IMR-90 (cell line): ENCODE measurements around the gene PAIP1. TPM values are rescaled to one million over a fixed set of nuclear protein-coding genes. Genes with fewer than 3 reads are reported as not detected.

Source experiments
- ATAC-seq: fragments of 200-7000 bp; cut with Tn5 transposase; 2 replicates; pipeline ENCODE4 v1.9.1; 2020; ENCODE audit warnings: low read depth, mild to moderate bottlenecking, moderate library complexity
- BruUV-seq: library from RNA; stranded (reverse); fragments of 400-500 nt; replicated peaks from 2 replicates; lab custom pipeline; 2021; lab: Mats Ljungman, UMichigan
- CTCF ChIA-PET: fragments of 300-600 bp; formaldehyde crosslinking; extraction: SDS; loops from one replicate; lab custom pipeline; 2021; ENCODE audit warnings: antibody characterized with exemption; lab: Yijun Ruan, JAX
- POLR2A ChIA-PET: fragments of 300-600 bp; sonication (Branson Sonifier 250); formaldehyde crosslinking; loops from one replicate; lab custom pipeline; 2022; ENCODE audit warnings: antibody characterized with exemption; ENCODE audit not compliant: unreplicated experiment; lab: Charles Lee
- DNase-seq: peaks from one replicate; pipeline ENCODE4 v3.0.0; 2013
- H2AFZ ChIP-seq: replicated peaks from 2 replicates; pipeline ENCODE3; 2013; ENCODE audit warnings: low read length, mild to moderate bottlenecking; ENCODE audit not compliant: poor library complexity
- H2AK5ac ChIP-seq: 2 replicates; pipeline ENCODE4 v1.6.1; 2013; ENCODE audit warnings: low read depth, low read length, inconsistent platforms
- H2AK9ac ChIP-seq: replicated peaks from 2 replicates; pipeline ENCODE3; 2013; ENCODE audit warnings: mild to moderate bottlenecking, low read depth, low read length, moderate library complexity; ENCODE audit not compliant: poor library complexity
- H2BK120ac ChIP-seq: 2 replicates; pipeline ENCODE4 v1.6.1; 2013; ENCODE audit warnings: low read depth, low read length, inconsistent platforms
- H2BK15ac ChIP-seq: 3 replicates; pipeline ENCODE4 v1.6.1; 2013; ENCODE audit warnings: low read depth, low read length, inconsistent platforms
- H2BK20ac ChIP-seq: 2 replicates; pipeline ENCODE4 v1.6.1; 2013; ENCODE audit warnings: low read depth, mild to moderate bottlenecking, inconsistent platforms, low read length, moderate library complexity
- H2BK5ac ChIP-seq: 2 replicates; pipeline ENCODE4 v1.6.1; 2013; ENCODE audit warnings: mild to moderate bottlenecking, low read depth, low read length, inconsistent platforms; ENCODE audit not compliant: poor library complexity, severe bottlenecking
- H3K14ac ChIP-seq: replicated peaks from 2 replicates; pipeline ENCODE4 v1.6.1; 2013; ENCODE audit warnings: low read depth, low read length, inconsistent platforms
- H3K18ac ChIP-seq: 2 replicates; pipeline ENCODE4 v1.6.1; 2013; ENCODE audit warnings: low read depth, low read length, control low read depth
- H3K23ac ChIP-seq: 2 replicates; pipeline ENCODE4 v1.6.1; 2013; ENCODE audit warnings: low read depth, low read length, inconsistent platforms
- H3K27ac ChIP-seq: 2 replicates; pipeline ENCODE4 v1.5.1; 2013; ENCODE audit warnings: mild to moderate bottlenecking, control low read depth, low read length; ENCODE audit not compliant: insufficient read depth
- H3K27me3 ChIP-seq: 2 replicates; pipeline ENCODE4 v1.6.1; 2013; ENCODE audit warnings: low read length; ENCODE audit not compliant: control insufficient read depth, insufficient read depth
- H3K36me3 ChIP-seq: 2 replicates; pipeline ENCODE4 v1.6.1; 2013; ENCODE audit warnings: low read length, mixed read lengths; ENCODE audit not compliant: control insufficient read depth, insufficient read depth
- H3K4ac ChIP-seq: 2 replicates; pipeline ENCODE4 v1.6.1; 2013; ENCODE audit warnings: low read depth, low read length, inconsistent platforms
- H3K4me1 ChIP-seq: 2 replicates; pipeline ENCODE4 v1.6.1; 2013; ENCODE audit warnings: low read length, mixed read lengths; ENCODE audit not compliant: control insufficient read depth, insufficient read depth
- H3K4me2 ChIP-seq: 2 replicates; pipeline ENCODE4 v1.6.1; 2013; ENCODE audit warnings: low read depth, mild to moderate bottlenecking, control low read depth, low read length, moderate library complexity
- H3K4me3 ChIP-seq: 2 replicates; pipeline ENCODE4 v1.5.1; 2013; ENCODE audit warnings: low read depth, mild to moderate bottlenecking, control low read depth, low read length, moderate library complexity; ENCODE audit not compliant: insufficient read depth
- H3K56ac ChIP-seq: 2 replicates; pipeline ENCODE4 v1.6.1; 2013; ENCODE audit warnings: low read length, inconsistent platforms; ENCODE audit not compliant: insufficient read depth; ENCODE audit errors: extremely low read depth
- H3K79me1 ChIP-seq, 2 experiments: 2 replicates each; pipeline ENCODE4 v1.6.1; 2013; ENCODE audit warnings: low read length in 2 of 2, inconsistent platforms in 1 of 2, low read depth in 1 of 2
- H3K9ac ChIP-seq: 2 replicates; pipeline ENCODE4 v1.6.1; 2013; ENCODE audit warnings: low read depth, low read length, control low read depth
- H3K9me1 ChIP-seq: 2 replicates; pipeline ENCODE4 v1.6.1; 2013; ENCODE audit warnings: low read length, inconsistent platforms; ENCODE audit not compliant: insufficient read depth
- H3K9me3 ChIP-seq: 2 replicates; pipeline ENCODE4 v1.6.1; 2013; ENCODE audit warnings: low read length; ENCODE audit not compliant: control insufficient read depth, insufficient read depth
- H4K20me1 ChIP-seq: 2 replicates; pipeline ENCODE4 v1.6.1; 2013; ENCODE audit warnings: low read length, inconsistent platforms; ENCODE audit not compliant: insufficient read depth
- H4K5ac ChIP-seq: 2 replicates; pipeline ENCODE4 v1.6.1; 2013; ENCODE audit warnings: mild to moderate bottlenecking, low read depth, low read length, control low read depth
- H4K8ac ChIP-seq, 2 experiments: 2 replicates each; pipeline ENCODE4 v1.6.1; 2013; ENCODE audit warnings: low read depth in 2 of 2, low read length in 2 of 2, control low read depth in 1 of 2, inconsistent platforms in 1 of 2
- H4K91ac ChIP-seq: 2 replicates; pipeline ENCODE4 v1.6.1; 2013; ENCODE audit warnings: low read depth, low read length, inconsistent platforms; ENCODE audit not compliant: insufficient read depth
- MXI1 ChIP-seq: IDR thresholded peaks from 2 replicates; pipeline ENCODE4 v1.6.1; 2012; ENCODE audit warnings: low read depth, mild to moderate bottlenecking, low read length, moderate library complexity, borderline replicate concordance
- WGBS, 2 experiments: methylation state at CpG; one replicate each; pipeline versions ENCODE4 v1.1.5 to v1.1.7; 2013; ENCODE audit warnings: missing lambda C conversion rate in 2 of 2; ENCODE audit not compliant: insufficient read length in 1 of 2; ENCODE audit errors: extremely low coverage in 2 of 2; 5-methylcytosine and 5-hydroxymethylcytosine counted together
- dilution Hi-C: fragments of 300-500 bp; cut with HindIII; formaldehyde crosslinking; loops from one replicate; pipeline ENCODE4 v1.14.3; 2018; ENCODE audit warnings: low sequenced_read_pairs; ENCODE audit not compliant: unreplicated experiment
- in situ Hi-C: fragments of 300-500 bp; cut with MboI; formaldehyde crosslinking; loops from 3 replicates; pipeline ENCODE4 v1.14.3; 2019; ENCODE audit warnings: low sequenced_read_pairs, inconsistent platforms, mixed read lengths
- intact Hi-C: fragments of 100-400 bp; cut with micrococcal nuclease; formaldehyde crosslinking; loops from 2 replicates; pipeline ENCODE4 v1.10.0; 2022
- polyA plus RNA-seq, 3 experiments: library from polyadenylated mRNA; depleted of rRNA; stranded (reverse); fragments of >200 nt; gene quantifications; 2 replicates each; pipeline ENCODE4 v1.2.3, GENCODE V29; 2012; ENCODE audit warnings: low replicate concordance in 1 of 3
- total RNA-seq: library from RNA; depleted of rRNA; stranded (reverse); fragments of >200 nt; gene quantifications from 2 replicates; pipeline ENCODE4 v1.2.3, GENCODE V29; 2012

PAIP1 gene
- total and polyA plus RNA-seq, 2 of the 4 experiments (the other 2 are of a cell fraction): 59.1 to 123 TPM

DNA sequence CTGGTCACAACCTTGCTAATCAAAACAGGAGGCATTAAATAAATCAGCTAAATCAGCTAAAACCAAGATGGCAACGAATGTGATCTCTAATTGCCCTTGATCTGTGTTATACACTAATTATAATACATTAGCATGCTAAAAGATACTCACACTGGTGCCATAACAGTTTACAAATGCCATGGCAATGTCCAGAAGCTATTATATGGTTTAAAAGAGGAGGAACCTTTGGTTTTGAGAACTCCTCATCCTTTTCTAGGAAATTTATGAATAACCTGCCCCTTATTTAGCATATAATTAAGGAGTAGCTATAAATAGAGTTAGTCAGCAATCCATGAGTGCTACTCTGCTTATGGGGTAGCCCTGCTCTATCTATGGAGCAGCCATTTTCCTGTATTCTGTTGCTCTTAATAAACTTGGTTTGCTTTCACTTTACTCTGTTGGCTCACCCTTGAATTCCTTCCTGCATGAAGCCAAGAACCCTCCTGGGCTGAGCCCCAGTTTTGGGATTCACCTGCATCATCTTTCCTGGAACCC, 27.4 kb upstream of the PAIP1 start:
- Histone ChIP-seq H3K79me1 (no peaks in the 10 kb centered on the region), H2AK9ac (no peak overlapping the region), H3K56ac (no peak overlapping the region), H3K14ac (no peak overlapping the region), H3K9ac (no peak overlapping the region), H3K9me1 (no peaks in the 10 kb centered on the region), H3K4me1 (no peaks in the 10 kb centered on the region), H3K9me3 (no peaks in the 10 kb centered on the region), H2BK15ac (no peak overlapping the region), H4K8ac (no peak overlapping the region), H4K5ac (no peak overlapping the region), H4K91ac (no peak overlapping the region), H3K4me2 (no peak overlapping the region), H3K4me3 (no peak overlapping the region), H3K18ac (no peak overlapping the region), H3K27me3 (no peaks in the 10 kb centered on the region), H3K27ac (no peak overlapping the region), H4K20me1 (no peaks in the 10 kb centered on the region), H3K4ac (no peak overlapping the region), H2AFZ (no peak overlapping the region), H3K23ac (no peak overlapping the region), H2BK5ac (no peak overlapping the region), H2BK120ac (no peak overlapping the region), H2BK20ac (no peak overlapping the region), H3K36me3 (no peaks in the 10 kb centered on the region), H2AK5ac (no peak overlapping the region)
- intact Hi-C loops: no loop called here
- BruUV-seq: no TSS peak
- POLR2A ChIA-PET: no interaction called here
- DNase-seq (no peak), ATAC-seq (no peak)
- dilution Hi-C loops: no loop called here
- no peak for TF ChIP-seq MXI1
- in situ Hi-C loops: no loop called here
- CTCF ChIA-PET: interaction anchor here (0.5 kb wide), 1 partner anchor 26 kb away, joined by 4 read pairs; no protein-coding TSS in a partner anchor
- no CpG with 5 or more reads among the region's 1 CpG for WGBS, 2 experiments
